Stimulated activated naive CD8-positive, alpha-beta T cell treated with anti-CD3 and anti-CD28 coated beads, Interleukin-15, amount 100 ng/mL, for 72 hours (primary cell): Measurements from ENCODE around the gene BFSP2.

Source experiments
- ATAC-seq: fragments of 150-1000 bp; cut with Tn5 transposase; 2 replicates; pipeline ENCODE4 v1.10.0; 2021; ENCODE audit warnings: mild to moderate bottlenecking, moderate library complexity
- DNase-seq, 2 donors: peaks; one replicate each; pipeline ENCODE4 v3.0.0; 2021 to 2022
- H3K27ac Mint-ChIP-seq, 2 donors: one replicate each; pipeline ENCODE4 v1.8.0; 2022; ENCODE audit warnings: mild to moderate bottlenecking in 2 of 2, mixed read lengths in 2 of 2, moderate library complexity in 2 of 2
- H3K27me3 Mint-ChIP-seq: one replicate; pipeline ENCODE4 v1.8.0; 2022; ENCODE audit warnings: mixed read lengths
- H3K4me1 Mint-ChIP-seq: one replicate; pipeline ENCODE4 v1.8.0; 2022; ENCODE audit warnings: mild to moderate bottlenecking, mixed read lengths
- H3K4me3 Mint-ChIP-seq, 2 donors: one replicate each; pipeline ENCODE4 v1.8.0; 2022; ENCODE audit warnings: mild to moderate bottlenecking in 2 of 2, mixed read lengths in 2 of 2, moderate library complexity in 1 of 2
- H3K9me3 Mint-ChIP-seq, 2 donors: one replicate each; pipeline ENCODE4 v1.8.0; 2022; ENCODE audit warnings: mixed read lengths in 2 of 2

BFSP2 gene

DNA sequence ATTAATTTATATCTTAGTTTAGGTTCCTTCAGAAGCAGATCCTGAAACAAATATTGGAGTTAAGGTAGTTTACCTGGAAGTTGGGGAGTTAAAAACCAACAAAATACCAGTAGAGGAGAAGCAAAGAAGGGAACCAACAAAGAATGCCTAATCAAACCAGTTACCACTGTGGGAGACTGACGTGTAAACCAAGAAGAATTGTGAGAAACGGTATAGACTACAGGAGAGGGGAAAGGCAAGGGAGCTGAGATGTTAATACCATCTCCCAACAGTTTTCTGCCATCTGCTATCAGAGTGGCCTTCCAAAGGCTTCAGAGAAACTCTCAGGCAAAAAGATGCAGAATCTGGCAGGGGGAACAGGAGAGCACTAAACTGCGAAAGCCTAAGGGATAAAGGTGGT lies 53.5 kb downstream of the BFSP2 start:
- no peaks in the 10 kb centered on the region for H3K9me3 Mint-ChIP-seq
- H3K27me3 Mint-ChIP-seq, result no peaks in the 10 kb centered on the region
- peaks cover 13% of the 10 kb centered on the region for H3K4me1 Mint-ChIP-seq
- ATAC-seq (no peak), DNase-seq (no peak)
- H3K27ac Mint-ChIP-seq, result no peak overlapping the region
- no peak overlapping the region for H3K4me3 Mint-ChIP-seq

GRCh38 chr3:133455281-133455680 lies 55.4 kb downstream of the BFSP2 start:
- ATAC-seq, result no peak

DNA sequence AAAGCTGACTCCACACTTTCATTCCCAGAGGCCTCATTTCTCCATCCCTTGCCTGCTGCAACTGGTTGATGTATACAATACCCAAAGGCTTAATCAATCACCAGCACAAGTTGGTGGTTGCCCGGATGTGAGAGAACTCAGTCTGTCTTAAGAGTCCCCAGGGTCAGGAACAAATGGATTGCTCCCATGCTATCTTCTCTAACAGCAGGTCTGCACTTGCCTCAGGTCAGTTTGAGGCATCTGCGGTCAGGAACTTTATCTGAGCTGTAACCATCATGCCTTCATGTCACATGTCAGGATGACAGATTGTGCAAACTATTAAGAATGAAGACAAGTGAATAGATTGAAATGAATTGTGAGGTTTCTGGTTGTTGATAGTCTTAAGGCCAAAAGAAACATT lies 56.1 kb downstream of the BFSP2 start:
- no peak for ATAC-seq
- H3K27ac Mint-ChIP-seq, result peak overlapping the region in 1 of 2 donors; percentile 2

More at GRCh38 chr3:133455281-133455680, 55.4 kb downstream of the BFSP2 start:
- no peak overlapping the region for H3K4me3 Mint-ChIP-seq
- no peaks in the 10 kb centered on the region for H3K4me1 Mint-ChIP-seq
- no peak overlapping the region for H3K27ac Mint-ChIP-seq
- no peaks in the 10 kb centered on the region for H3K9me3 Mint-ChIP-seq
- no peak for DNase-seq
- H3K27me3 Mint-ChIP-seq, result no peaks in the 10 kb centered on the region

DNA sequence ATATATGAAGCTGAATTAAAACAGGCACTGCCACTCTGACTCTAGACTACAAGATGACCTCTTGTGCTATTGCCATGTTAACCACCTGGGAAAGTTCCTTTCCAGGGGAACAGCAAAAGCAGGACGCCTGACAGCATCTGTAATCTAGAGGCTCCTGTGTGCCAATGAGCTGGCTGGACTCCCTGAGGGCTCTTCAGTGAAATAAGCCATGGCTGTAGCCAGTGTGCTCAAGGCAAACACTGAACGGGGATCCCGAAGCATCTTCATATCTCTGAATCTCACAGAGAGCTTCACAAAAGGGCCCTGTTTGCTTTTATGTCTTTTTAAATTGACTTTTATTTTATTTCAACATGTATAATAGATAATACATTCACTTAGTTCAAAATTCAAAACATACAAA lies 57.2 kb downstream of the BFSP2 start:
- ATAC-seq (no peak), DNase-seq (no peak)
- Mint-ChIP-seq H3K27ac (no peak overlapping the region), H3K9me3 (no peaks in the 10 kb centered on the region), H3K27me3 (no peaks in the 10 kb centered on the region), H3K4me1 (peaks cover 13% of the 10 kb centered on the region), H3K4me3 (no peak overlapping the region)

More for the DNA sequence above, 56.1 kb downstream of the BFSP2 start:
- H3K4me1 Mint-ChIP-seq, result peaks cover 5% of the 10 kb centered on the region
- no peak for DNase-seq
- no peaks in the 10 kb centered on the region for H3K9me3 Mint-ChIP-seq
- H3K4me3 Mint-ChIP-seq, result no peak overlapping the region
- no peaks in the 10 kb centered on the region for H3K27me3 Mint-ChIP-seq

GRCh38 chr3:133457465-133458067 lies 57.7 kb downstream of the BFSP2 start:
- no peak overlapping the region for H3K4me3 Mint-ChIP-seq
- no peaks in the 10 kb centered on the region for H3K9me3 Mint-ChIP-seq
- H3K27me3 Mint-ChIP-seq, result no peaks in the 10 kb centered on the region
- H3K27ac Mint-ChIP-seq, result no peak overlapping the region
- peaks cover 14% of the 10 kb centered on the region for H3K4me1 Mint-ChIP-seq
- ATAC-seq (peak; percentile 45), DNase-seq (no peak)

DNA sequence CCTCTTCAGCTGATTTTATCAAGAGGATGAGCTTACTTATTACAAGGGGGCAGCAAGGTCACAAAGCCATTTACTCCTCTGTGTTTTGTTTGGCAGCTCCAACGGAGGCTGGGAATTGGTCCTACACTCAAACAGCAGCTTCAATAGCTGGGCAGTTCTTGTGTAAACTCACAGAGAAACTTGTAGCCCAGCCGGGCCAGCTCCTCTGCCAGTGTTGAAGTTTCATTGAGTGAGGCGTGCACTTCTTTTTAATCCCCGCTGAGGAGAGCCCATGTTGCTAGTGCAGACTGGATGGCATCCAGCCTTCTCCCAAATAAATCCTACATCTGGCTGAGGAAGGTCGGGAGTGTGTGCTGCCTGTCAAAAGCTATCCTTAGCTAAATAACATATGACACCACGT lies 59.5 kb downstream of the BFSP2 start:
- Mint-ChIP-seq H3K4me3 (no peak overlapping the region), H3K27ac (no peak overlapping the region), H3K27me3 (no peaks in the 10 kb centered on the region), H3K9me3 (no peaks in the 10 kb centered on the region), H3K4me1 (peaks cover 31% of the 10 kb centered on the region)
- DNase-seq (no peak), ATAC-seq (no peak)

DNA sequence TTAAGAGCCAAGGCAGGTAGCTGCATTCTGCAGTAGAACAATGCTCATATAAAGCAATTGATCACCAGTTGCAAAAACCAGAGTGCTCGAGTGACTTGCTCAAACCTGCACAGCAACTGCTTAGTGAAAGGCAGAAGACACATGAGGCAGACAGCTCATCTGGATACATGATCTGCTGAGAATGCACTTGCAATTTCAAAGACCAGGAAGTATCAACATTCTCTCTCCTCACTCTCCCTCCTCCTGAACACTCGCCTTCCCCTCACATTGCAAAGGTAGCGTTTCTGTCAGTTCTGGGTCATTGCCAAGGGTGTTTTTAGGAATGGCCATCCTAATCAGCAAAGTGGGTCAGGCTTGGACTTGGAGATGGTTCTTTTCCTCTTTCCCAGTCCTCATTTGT lies 61.0 kb downstream of the BFSP2 start:
- no peak for DNase-seq
- H3K27me3 Mint-ChIP-seq, result no peaks in the 10 kb centered on the region
- ATAC-seq, result no peak
- H3K4me1 Mint-ChIP-seq, result peaks cover 37% of the 10 kb centered on the region
- H3K27ac Mint-ChIP-seq, result peak overlapping the region in 1 of 2 donors; percentile 65
- H3K4me3 Mint-ChIP-seq, result no peak overlapping the region
- H3K9me3 Mint-ChIP-seq, result no peaks in the 10 kb centered on the region

DNA sequence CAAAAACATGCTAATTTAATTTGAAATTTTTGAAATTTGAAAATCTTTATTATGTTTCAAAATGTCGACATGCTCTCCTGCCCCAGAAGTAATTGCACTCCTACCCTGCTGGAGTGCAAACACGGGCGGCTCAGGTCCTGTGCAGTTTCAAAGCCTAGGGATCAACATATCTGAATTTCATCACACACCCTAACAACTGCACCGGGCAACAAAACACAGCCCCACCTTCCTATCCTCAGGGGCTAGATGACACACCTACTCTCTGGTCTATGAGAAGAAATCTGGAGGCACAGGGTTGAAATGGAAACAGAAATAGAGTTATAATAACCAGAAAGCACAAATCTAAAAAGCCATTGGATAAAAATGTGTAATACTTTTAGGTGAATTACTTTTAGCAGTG lies 61.4 kb downstream of the BFSP2 start:
- DNase-seq (no peak), ATAC-seq (peak; percentile 55)
- Mint-ChIP-seq H3K9me3 (no peaks in the 10 kb centered on the region), H3K4me1 (peaks cover 37% of the 10 kb centered on the region), H3K27me3 (no peaks in the 10 kb centered on the region), H3K4me3 (no peak overlapping the region), H3K27ac (no peak overlapping the region)

- ATAC-seq (no peak), DNase-seq (no peak)
- Mint-ChIP-seq H3K4me3 (no peak overlapping the region), H3K4me1 (peaks cover 56% of the 10 kb centered on the region), H3K9me3 (no peaks in the 10 kb centered on the region), H3K27me3 (no peaks in the 10 kb centered on the region), H3K27ac (no peak overlapping the region)
Measured at GRCh38 chr3:133463347-133463860, 63.5 kb downstream of the BFSP2 start.

GRCh38 chr3:133464573-133464972 lies 64.7 kb downstream of the BFSP2 start:
- Mint-ChIP-seq H3K27ac (no peak overlapping the region), H3K4me1 (peaks cover 56% of the 10 kb centered on the region), H3K4me3 (no peak overlapping the region), H3K27me3 (no peaks in the 10 kb centered on the region), H3K9me3 (no peaks in the 10 kb centered on the region)
- DNase-seq (no peak), ATAC-seq (peak; percentile 82)

- Mint-ChIP-seq H3K4me3 (no peak overlapping the region), H3K4me1 (peaks cover 44% of the 10 kb centered on the region), H3K9me3 (no peaks in the 10 kb centered on the region), H3K27ac (no peak overlapping the region), H3K27me3 (no peaks in the 10 kb centered on the region)
- DNase-seq (no peak), ATAC-seq (peak; percentile 7)
Measured at GRCh38 chr3:133466531-133467386, 66.9 kb downstream of the BFSP2 start.

DNA sequence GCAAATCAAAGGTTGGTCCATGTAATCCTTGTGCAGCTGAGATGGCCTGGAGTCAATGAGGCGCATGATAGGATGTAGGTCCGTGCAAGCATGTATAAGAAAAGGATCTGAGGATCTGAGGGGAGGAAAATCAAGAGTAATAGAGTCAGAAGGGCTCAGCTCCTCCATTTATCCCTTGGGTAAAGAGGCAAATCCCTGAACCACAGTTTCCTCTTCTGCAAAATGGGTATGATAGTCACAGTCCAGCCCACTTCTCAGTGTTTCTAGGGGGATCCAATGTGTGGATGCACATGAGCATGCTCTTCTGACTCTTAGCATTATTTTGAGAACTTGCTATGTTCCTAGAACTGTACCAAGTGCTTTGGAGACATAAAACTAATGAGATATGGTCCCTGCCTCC lies 67.9 kb downstream of the BFSP2 start:
- DNase-seq, result no peak
- Mint-ChIP-seq H3K4me3 (no peak overlapping the region), H3K4me1 (peaks cover 39% of the 10 kb centered on the region), H3K27me3 (no peaks in the 10 kb centered on the region), H3K9me3 (no peaks in the 10 kb centered on the region), H3K27ac (no peak overlapping the region)
- ATAC-seq, result no peak

- Mint-ChIP-seq H3K4me1 (peaks cover 34% of the 10 kb centered on the region), H3K27me3 (no peaks in the 10 kb centered on the region), H3K4me3 (no peak overlapping the region), H3K27ac (no peak overlapping the region), H3K9me3 (no peaks in the 10 kb centered on the region)
- no peak for ATAC-seq
- DNase-seq, result no peak
Measured at GRCh38 chr3:133468251-133468721, 68.4 kb downstream of the BFSP2 start.

DNA sequence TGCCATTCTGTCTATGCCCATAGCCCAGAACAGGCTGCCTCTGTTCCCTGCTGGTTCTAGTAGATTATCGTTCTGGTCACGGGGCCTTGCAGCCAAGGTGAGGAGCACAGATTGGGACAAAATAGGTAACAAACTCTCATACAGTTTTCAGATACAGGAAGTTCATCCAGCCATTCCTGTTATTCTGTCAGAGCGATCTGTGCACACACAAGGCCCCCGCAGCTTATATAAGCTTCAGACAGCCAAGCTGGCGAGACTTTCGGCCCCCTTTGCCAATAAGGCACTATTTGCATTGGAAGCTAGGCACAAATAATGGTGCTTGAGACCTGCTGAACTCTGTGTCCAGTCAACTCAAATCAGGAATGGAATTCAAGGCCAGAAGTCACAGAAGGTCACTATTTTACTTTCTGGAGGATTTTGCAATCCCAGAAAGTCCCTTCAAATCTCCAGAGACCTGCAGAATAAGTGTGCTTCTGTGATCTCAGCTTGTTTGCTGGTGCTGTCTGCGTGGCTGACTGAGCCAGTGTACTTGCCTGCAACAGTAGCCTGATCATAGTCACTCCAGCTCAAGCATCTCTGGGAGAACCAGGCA lies 69.4 kb downstream of the BFSP2 start:
- DNase-seq, result no peak
- no peak for ATAC-seq
- no peaks in the 10 kb centered on the region for H3K9me3 Mint-ChIP-seq
- no peak overlapping the region for H3K4me3 Mint-ChIP-seq
- H3K27ac Mint-ChIP-seq, result no peak overlapping the region
- H3K4me1 Mint-ChIP-seq, result peaks cover 29% of the 10 kb centered on the region
- no peaks in the 10 kb centered on the region for H3K27me3 Mint-ChIP-seq

DNA sequence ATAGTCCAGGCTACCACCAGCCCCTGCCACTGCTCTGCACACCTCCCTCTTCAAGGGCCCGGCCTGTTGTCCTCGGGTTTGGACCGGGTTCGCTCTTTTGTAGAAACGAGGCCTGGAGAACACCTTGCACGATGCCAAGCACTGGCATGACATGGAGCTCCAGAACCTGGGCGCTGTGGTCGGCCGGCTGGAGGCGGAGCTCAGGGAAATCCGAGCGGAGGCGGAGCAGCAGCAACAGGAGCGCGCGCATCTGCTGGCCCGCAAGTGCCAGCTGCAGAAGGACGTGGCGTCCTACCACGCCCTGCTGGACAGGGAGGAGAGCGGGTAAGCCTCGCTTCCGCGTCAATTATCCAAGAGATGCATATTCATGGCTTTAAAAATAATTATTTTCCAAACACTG lies 72.4 kb downstream of the BFSP2 start:
- Mint-ChIP-seq H3K4me3 (no peak overlapping the region), H3K9me3 (no peaks in the 10 kb centered on the region), H3K4me1 (peaks cover 42% of the 10 kb centered on the region), H3K27me3 (no peaks in the 10 kb centered on the region), H3K27ac (no peak overlapping the region)
- DNase-seq, result no peak
- no peak for ATAC-seq

GRCh38 chr3:133472889-133473288 lies 73.0 kb downstream of the BFSP2 start:
- Mint-ChIP-seq H3K4me3 (no peak overlapping the region), H3K4me1 (peaks cover 42% of the 10 kb centered on the region), H3K9me3 (no peaks in the 10 kb centered on the region), H3K27me3 (no peaks in the 10 kb centered on the region), H3K27ac (no peak overlapping the region)
- DNase-seq, result no peak
- ATAC-seq, result no peak
